Lung microvascular endothelial cell (primary cell): ENCODE results near the gene ARHGDIG. TPM values are rescaled to one million over a fixed set of nuclear protein-coding genes. Genes with fewer than 3 reads are reported as not detected.
A peak's percentile ranks its signal among the peaks of the same experiment; 100 is the strongest.

Experiments
- DNase-seq, 2 donors: peaks; one replicate each; pipeline versions ENCODE4 v3.0.0 to v3.0.0-alpha.2; 2010; ENCODE audit warnings: low read depth in 2 of 2
- total RNA-seq: library from RNA; depleted of rRNA; stranded (reverse); fragments of >200 nt; gene quantifications from 2 replicates; pipeline ENCODE4 v1.2.1, GENCODE V29; 2014

Gene ARHGDIG
- total RNA-seq, 1 donor from 2014 or later: under 0.01 TPM

DNA sequence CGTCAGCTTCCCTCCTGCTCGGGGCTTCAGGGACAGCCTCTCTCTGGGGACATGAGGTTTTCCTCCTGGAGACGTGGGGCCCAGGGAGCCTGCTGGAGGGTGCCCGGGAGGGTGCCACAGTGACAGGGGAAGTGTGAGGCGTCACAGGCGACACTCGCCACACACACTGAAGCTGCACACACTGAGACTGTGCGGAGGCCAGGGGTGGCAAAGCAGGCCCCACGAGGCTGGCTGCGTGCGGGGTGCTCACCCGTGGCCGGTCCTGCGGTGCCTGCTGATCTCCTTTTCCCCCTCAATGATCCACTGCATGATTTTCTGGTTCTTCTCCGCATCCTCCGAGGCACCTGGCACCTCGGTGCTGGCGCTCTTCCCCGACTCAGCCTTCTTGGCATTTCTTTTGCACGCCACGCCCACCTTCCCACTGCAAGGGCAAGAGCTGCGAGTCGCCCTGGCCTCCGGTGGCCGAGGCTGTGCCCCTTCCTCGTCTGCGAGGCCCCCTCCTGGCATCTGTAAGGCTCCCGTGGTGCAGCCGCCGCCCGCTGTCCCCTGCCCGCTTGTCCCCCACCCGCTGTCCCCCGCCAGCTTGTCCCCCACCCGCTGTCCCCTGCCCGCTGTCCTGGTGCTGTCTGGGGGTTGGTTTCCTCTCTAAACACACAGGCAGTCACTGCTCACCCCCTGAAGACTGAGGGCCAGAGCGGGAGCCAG is 16.6 kb downstream of the ARHGDIG start:
- DNase-seq: no peak

DNA sequence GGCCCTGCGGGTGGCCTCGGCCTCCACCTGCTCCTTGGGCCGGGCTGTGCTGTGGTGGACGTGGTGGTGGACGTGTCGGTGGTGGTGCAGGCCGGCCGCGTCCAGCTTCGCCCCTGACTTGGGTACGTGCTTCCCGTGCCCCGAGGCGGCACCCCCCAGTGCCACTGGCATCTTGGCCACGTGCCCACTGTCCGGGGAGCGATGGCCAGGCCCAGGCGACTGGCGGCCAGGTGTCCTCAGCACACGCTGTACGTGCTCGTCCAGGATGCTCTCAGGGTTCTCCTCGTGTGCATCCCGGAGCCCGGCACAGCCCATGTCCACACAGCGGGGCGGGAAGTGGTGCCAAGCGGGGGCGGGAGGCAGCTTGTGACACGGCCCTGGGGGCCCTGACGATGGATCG is 17.4 kb downstream of the ARHGDIG start:
- no peak for DNase-seq

- DNase-seq: no peak
Observed at GRCh38 chr16:301235-301634, 20.8 kb downstream of the ARHGDIG start.

- no peak for DNase-seq
Observed at GRCh38 chr16:301950-302349, 21.6 kb downstream of the ARHGDIG start.

DNA sequence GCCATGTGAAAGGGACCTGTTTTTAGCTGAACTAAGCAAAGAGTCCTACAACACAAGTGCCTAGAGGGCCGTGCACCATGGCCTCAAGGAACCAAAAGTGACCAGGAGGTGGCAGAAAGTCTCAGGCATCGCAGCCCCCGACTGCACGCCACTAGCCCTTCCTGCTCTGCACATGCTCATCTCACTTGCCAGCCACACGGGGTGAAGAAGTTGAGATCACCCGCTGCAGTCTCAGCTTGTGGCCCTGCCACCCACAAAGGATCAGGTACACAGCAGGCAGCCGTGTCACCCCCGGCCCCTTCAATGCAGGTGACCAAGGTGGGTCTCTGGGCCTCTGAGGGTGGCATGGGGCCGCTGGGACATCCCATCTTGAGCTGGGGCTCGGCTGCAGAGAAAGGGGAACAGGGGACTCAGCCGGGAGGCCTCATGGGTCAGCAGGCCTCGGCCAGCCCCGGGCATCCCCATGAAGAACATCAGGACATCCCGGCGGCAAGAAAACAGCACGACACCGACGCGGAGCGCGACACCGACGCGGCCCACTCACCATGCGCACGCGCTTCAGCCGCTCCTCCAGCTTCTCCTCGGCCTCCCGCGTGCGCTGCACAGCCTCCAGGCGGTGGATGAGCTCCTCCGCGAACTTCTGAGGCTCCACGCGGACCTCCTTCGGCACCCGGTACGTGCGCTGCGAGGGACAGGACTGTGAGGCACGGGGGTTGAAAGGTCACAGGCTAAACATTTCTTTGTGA is 23.5 kb downstream of the ARHGDIG start:
- DNase-seq: peak; percentile 19 to 29

GRCh38 chr16:305916-306626 is 25.7 kb downstream of the ARHGDIG start:
- DNase-seq: peak in 1 of 2 donors; percentile 21

- DNase-seq: no peak
Observed at GRCh38 chr16:306911-307370, 26.6 kb downstream of the ARHGDIG start.

GRCh38 chr16:307691-308312 is 27.4 kb downstream of the ARHGDIG start:
- no peak for DNase-seq

GRCh38 chr16:309476-309875 is 29.1 kb downstream of the ARHGDIG start:
- no peak for DNase-seq

DNA sequence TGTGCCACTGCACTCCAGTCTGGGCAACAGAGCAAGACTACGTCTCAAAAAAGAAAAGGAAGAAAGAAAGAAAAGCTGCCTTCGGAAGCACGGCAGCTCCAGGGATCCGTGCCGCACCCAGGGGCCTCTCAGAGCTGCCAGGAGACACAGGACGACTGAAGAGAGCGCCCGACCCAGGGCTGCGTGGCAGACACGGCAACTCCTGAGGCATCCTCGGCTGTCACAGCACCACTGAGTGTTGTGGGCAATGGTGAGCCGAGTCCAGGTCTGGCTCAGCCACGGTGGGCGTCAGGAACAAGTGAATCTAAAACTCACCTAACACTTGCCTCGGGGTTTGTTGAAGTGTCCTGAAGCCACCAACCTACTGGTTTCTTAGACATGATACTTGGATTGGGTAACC is 31.3 kb downstream of the ARHGDIG start:
- no peak for DNase-seq

GRCh38 chr16:314351-314750 is 34.0 kb downstream of the ARHGDIG start:
- DNase-seq: no peak

GRCh38 chr16:314795-315299 is 34.5 kb downstream of the ARHGDIG start:
- no peak for DNase-seq

GRCh38 chr16:316741-317464 is 36.5 kb downstream of the ARHGDIG start:
- no peak for DNase-seq

DNA sequence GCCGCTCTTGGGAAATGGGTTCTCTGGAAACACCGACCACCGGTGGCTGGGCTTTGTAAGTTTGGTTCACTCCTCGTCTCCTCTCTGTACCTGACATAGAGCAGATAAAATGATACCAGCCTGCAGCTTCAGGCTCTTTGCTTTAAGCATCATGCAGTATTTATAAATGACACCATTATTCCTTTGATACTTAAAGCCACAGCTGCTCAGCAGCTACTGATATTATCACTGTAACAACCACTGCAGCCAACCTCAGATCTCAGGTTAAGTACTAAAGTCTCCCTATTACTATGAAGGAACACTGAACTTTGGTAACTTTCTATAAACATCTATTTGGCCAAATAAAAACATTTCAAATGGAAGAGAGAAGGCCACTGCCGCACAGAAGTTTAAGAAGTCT is 37.2 kb downstream of the ARHGDIG start:
- DNase-seq: no peak

- DNase-seq: peak in 1 of 2 donors; percentile 15
Observed at GRCh38 chr16:318628-319027, 38.2 kb downstream of the ARHGDIG start.

DNA sequence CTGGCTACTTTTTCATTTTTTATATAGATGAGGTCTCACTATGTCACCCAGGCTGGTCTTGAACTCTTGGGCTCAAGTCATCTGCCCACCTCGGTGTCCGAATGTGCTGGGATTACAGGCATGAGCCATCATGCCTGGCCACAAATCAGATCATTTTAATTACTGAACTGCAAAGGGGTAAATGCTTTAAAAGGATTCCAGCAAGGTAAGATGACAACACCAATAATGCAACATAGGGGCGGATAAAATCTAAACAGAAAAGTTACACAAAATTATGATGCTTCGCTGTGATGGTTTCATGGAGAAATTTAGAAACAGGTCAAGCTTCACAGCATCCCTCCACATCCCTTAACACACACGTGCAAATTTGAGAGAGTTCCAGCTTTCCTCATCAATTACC is 39.8 kb downstream of the ARHGDIG start:
- DNase-seq: no peak

DNA sequence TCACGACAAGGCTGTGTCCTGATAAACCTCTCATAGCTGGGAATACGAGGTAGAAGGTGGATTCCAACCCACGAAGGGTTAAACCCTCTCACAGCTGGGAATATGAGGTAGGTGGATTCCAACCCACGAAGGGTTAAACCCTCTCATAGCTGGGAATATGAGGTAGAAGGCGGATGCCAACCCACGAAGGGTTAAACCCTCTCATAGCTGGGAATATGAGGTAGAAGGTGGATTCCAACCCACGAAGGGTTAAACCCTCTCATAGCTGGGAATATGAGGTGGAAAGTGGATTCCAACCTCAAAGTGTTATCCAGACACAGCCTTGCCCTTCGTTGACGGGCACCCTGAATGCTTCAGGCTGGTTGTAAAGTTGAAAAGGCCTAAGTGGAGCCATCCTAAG is 41.1 kb downstream of the ARHGDIG start:
- no peak for DNase-seq

DNA sequence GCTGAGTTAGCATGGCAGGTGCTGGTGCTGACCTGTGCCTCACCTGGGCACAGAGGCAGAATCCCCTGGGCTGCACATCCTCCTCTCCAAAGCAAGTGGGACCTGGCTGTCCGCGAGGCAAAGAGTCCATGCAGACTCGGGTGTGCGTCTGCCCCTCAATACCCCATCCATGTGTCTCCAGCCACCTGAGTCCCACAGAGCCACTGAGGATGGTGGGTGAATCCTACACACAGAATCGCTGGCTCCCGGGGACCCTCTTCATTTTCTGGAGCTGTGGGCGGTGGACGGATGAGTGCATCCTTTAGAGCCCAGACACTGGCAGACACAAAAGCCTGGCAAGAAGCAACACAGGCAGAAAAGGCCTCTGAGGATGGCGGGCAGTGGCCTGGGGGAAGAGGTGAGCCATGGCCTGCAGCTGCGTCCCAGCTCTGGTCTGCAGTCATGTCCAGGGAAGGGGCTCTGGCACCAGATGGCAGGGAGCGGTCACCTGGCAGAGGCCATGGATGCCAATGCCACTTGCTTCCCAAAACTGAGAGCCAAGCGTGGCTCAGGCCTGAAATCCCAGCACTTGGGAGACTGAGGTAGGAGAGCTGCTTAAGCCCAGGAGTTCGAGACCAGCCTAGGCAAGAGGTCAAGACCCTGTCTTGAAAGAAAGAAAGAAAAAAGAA is 42.2 kb downstream of the ARHGDIG start:
- no peak for DNase-seq

DNA sequence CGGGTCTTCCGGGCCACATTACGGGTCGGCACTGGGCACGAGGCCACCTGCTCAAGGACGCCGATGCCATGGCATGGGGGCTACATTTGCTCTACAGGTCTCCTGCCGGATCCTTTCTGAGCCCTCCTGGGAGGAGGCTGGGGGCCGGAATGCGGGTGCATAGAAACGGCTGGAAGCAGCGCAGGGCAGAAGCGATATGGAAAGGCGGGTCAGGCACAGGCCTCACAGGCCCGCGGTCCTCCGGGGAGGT is 43.7 kb downstream of the ARHGDIG start:
- no peak for DNase-seq

DNA sequence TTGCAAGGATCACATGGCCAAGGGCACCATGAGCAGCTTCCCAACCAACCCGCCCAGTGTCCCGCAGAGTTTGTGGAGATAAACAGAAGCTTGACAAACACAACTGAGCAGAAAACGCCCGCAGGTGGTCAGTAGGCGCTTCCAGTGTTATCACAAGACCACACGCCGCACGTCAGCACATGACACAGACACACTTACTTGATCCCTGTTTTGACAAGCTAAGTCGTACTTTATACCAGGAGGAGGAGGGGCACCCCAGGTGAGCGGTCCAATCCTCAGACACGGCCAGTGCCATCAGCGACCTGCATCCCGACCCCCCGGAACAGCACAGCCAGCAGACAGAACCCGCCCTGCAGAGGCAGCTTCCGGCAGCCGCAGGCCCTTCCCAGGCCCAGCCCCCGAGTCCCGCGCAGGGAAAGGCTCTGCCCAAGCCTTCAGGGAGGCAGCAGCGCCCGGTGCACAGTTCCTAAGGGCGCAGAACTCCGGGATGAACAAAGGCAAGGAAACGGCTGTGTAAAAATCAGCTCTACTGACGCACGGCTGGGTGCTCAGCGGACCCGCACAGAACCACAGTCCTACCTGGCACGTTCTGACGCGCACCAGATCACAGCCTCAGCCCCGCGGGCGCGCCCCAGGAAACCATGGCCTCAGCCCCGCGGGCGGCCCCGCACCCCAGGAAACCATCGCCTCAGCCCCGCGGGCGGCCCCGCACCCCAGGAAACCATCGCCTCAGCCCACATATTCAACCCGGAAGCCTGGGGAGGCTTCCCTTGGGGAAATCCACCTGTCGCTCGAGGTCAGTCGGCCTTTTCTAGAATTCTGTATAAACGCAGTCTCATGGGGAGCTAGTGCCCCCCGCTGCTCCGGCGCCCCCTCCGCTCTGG is 44.3 kb downstream of the ARHGDIG start:
- DNase-seq: peak; percentile 25 to 38
